Fibroblast of peridontal ligament (primary cell): Measurements from ENCODE around the gene FAM120A.

Source experiments
- DNase-seq: peaks from one replicate; pipeline ENCODE4 v3.0.0-alpha.2; 2010; ENCODE audit errors: extremely low read depth

FAM120A gene

DNA sequence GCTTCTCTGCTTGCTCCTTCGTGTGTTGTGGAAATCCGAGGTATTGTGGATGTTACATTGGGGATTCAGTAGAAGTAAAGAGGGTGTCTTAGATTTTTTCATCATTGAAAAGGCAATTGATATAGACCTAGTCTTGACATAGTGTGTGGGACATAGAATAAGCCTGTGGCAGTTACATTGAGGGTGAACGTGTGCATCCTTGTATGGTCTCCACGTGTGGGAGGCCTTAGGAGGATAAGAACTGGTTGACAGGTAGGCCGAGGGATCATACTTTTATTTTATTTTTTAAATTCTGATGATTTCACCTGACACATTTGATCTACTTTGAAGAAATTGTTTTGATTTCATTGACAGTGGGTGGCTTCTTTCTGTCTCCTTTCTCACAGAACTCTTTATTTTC lies 18.9 kb downstream of the FAM120A start:
- no peak for DNase-seq

DNA sequence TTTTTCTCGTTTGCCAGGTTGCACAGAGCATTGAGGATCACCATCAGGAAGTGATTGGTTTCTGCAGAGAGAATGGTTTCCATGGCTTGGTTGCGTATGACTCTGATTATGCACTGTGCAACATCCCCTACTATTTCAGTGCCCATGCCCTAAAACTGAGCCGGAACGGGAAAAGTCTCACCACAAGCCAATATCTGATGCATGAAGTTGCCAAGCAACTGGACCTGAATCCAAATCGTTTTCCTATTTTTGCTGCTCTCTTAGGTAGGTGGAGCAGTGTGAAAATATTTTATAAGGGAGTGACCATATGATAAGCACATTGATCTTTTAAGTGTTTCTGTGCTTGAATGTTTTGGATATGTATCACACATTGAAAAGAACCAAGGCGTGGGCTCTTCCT lies 19.6 kb downstream of the FAM120A start:
- no peak for DNase-seq

DNA sequence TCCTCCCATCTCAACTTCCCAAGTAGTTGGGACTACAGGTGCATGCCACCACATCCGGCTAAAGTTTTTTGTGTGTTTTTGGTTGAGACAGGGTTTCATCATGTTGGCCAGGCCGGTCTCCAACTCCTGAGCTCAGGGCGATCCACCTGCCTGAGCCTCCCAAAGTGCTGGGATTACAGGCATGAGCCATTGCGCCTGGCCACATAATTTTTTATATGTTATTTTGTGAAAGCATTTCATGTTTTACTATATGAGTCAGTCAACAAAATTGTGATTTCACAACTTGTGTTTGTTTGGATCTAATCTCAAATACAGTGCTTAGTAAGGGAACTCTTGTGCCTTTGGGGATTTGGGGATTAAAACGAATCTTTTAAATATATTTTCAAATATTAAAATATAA lies 21.9 kb downstream of the FAM120A start:
- peak; percentile 64 for DNase-seq

DNA sequence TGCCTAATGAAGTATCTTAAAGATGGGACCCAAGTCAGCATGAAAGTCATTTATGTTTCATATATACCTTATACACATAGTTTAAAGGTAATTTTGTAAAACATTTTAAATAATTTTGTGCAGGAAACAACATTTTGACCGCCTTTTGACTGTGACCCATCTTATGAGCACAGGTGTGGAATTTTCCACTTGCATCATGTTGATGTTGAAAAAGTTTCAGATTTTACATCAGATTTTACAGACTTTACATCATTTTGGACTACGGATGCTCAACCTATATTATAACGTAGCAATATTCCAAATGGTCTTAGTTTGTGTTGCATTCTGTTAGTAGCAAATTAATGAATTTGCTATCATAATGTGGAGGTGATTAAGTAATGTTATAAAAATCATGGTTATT lies 23.6 kb downstream of the FAM120A start:
- DNase-seq, result no peak

DNA sequence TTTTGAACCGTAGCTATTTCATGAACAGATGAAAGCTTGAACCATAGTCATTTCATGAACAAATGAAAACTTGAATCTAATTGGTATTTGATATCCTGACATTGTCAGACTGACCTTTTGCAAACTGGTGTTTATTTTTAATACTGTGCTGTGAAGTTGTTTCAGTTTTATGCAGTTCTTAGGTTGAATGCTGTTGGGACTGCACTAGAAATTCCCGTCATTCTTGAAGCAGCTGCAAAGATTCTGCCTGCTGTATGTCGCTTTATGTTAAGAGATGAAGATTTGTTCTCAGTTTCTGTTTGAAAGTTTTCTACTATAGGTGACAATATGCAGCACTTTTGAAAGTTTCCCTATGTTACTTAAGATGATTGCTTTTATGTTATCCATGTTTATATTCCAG lies 24.4 kb downstream of the FAM120A start:
- no peak for DNase-seq

DNA sequence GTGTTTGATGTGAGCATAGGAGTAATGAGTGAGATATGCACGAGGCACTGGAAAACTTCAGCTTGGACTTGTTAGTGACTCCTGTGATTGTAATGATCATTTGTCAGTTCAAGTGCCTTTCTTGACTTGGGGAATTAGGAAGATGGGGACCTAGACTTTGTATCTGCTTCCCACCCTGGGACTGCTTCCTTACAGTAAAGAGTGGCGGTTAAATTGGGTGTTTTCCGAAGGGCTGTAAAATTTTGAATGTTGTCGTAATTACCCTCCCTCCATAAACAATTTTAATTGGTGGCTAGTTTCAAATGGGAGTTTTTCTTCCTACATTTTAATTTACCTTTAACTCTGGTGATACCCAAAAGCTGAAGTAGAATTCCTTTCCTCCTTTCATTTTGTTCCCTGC lies 25.4 kb downstream of the FAM120A start:
- DNase-seq, result no peak

DNA sequence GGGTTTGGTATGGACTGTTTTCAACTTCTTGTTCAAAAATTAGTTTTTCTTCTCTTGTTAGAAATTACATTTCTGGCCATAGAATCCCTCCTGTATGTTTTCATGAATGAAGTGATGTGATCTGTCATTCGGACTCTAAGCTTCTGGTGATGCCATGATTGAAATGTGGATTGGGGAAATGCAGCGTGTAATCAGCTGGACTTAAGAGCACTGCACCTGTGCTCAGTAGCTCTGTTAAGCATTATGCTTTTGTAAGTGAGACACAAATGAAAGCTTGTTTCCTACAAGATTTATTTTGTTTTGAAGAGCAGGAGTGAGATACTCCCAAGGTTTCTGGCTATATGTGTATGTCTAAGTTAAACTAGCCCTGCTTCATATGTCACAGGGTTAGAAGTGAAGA lies 25.9 kb downstream of the FAM120A start:
- DNase-seq, result no peak

DNA sequence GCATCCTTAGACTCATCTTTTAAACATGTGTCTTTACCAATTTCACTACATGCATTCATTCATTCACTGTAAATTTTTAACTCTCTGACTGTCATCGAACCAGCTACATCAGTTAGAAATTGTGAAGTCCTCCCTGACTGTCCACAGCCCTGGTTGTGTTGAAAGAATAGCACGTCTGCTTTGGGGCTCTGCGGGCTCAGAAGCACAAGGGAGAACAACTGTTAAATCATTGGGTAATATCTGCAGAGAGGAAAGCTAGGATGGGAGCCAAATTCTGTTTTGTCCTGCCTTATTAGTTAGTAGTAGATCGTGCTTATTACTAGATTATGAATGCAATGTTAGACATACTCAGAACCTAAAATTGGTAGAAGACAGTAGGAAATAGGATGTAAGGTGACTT lies 28.2 kb downstream of the FAM120A start:
- DNase-seq, result no peak

DNA sequence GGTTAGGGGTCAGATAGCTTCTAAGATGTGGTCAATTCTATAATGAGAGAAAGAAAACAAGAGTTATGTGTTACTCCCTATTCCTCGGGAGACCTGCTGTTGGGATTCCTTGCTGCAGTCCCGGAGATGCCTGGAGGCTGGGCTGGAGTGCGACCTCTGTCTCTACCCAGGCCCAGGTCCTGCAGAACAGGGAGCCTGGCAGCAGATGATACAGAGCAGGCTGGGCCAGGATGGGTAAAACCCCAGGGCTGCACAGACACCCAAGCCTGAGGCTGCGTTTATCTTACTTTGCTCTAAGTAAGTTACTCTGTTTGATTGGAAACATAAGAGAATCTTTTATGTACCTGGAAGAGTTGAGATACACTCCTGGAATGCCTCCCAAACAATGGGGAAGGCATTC lies 28.8 kb downstream of the FAM120A start:
- DNase-seq, result no peak

DNA sequence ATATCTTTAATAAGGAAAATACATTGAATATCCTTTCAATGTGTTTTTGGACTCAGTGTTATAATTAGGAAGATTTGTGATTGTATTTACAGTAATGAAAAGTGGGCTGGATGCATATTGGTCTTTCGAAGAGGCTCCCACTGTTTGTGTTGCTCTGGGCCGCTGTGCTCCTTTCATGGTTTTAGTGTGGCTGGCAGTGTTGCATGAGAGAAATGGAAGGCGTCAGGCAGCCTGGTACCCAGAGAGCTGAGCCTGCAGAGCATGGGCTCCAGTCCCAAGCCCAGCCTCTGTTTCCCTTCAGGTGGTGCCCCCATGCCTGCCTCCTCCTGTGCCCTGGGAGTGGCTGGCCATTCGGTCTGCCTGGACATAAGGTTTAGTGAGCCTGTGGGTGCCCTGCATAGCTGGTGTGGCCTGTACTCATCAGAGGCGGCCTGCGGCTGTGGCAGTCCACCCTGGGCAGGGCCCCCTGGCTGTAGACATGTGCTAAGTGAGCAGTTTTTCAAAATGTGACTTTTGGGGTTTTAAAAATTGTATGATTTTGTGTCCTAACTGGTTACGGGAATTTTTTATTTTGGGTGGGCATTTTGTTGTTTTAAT lies 29.3 kb downstream of the FAM120A start:
- no peak for DNase-seq

DNA sequence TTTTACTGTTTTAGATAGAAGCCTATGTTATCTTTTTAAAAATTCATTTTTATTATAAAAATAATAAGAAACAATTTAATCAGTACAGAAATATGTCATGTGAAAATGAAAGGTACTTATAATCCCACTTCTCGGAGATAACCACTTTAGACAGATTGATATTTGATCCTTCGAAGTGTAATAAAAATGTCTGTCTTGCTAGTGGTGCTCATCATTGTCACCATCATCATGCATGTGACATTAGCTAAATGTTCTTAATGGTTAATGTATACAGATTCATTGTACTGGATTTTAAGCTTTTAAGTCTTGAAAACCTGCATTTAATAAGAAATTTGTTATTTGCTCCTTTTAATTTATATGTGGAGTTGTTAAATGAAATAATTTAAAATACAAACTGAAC lies 32.0 kb downstream of the FAM120A start:
- no peak for DNase-seq

DNA sequence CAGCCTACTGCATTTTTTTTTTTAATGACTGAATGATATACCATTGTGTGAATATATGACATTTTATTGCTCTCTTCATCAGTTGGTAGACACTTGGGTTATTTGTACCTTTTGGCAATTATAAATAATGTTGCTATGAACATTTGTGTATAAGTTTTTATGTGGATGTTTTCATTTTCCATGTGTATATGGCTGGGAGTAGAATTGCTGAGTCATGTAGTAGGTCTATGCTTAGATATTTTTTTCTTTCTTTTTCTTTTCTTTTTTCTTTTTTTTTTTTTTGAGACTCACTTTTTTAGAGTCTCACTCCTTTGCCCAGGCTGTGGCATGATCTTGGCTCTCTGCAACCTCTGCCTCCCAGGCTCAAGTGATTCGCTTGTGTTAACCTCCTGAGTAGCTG lies 34.8 kb downstream of the FAM120A start:
- DNase-seq, result peak; percentile 40

DNA sequence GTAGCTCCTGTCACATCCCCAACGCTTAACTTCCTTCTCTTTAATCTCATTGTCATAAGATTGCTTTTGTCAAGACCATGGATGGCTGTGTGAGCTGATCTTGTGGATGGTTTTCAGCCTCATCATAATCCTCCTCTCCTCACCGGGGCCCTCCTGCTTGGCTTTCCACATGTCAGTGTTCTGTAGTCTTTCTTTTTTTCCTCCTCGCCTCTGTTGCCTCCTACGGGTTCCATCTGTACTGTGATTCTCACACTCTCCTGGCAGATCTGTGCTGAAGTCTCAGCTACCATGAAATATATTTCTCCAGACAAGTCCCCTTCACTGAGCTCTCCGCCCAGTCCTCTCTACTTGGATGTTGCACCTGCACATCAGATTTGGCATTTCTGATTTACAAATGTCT lies 36.8 kb downstream of the FAM120A start:
- DNase-seq, result no peak

DNA sequence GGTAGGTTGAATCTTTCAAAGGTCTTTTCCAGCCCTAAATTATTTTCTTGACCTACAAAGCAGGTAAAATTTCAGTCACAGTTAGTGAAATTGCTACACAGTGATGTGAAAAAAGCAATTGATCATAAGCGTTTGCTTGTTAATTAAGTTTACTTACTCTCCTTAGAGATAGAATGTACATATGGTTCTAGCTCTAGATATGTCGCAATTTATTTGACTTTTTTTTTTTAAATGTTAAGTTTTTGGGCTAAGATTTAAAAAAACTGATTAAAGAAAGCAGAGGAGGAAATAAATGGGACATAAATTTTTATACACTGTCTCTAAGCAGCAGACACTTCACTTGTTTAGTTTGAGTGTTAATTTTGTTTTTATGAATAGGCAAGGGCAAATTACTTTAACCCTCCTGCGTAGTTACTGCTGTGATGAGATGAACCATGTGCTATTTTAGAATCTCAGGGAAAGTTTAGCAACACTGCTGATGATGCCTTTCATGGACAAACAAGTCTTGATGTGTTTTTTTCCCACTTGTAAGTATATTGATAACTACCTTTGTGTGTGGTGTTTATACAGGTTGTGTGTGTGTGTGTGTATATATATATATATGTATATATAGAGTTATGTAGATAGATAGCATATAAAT lies 40.2 kb downstream of the FAM120A start:
- DNase-seq, result no peak

DNA sequence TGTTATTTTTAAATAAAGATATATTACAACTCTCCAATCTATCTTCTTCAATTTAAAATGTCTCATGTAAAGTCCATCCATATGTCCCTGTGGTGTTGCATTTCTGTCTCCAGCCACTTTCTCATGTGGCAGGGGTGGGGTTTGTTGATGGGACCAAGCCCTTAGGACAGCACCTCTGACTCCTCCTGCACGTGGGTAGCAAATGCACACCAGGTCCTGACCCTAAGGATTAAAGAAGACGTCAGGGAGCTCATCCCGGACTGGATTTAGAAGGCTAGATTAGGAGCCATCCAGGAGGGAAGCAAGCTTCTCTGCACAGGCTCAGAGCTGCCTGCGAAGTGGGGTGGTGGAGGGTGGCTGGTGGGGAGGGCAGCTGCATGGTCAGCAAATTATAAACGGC lies 40.8 kb downstream of the FAM120A start:
- no peak for DNase-seq

DNA sequence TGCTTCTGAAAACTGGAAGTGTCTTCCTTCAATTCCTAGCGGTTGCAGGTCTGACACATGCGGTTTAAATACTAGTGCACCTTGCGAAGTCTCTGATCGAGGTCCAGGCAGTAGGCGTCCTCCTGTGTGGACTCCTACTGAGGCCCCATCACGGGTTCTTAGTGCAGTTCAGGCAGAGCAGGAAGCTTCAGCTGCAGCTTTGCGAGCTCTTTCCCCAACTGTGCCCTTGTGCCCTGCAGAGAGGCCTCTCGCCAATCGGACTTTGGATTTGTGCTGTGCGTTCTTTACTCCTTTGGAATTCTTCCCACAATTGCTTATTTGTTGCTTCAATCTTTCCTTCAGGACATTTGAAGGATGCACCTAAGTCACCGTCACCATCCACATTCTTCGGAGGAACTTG lies 42.5 kb downstream of the FAM120A start:
- DNase-seq, result no peak

DNA sequence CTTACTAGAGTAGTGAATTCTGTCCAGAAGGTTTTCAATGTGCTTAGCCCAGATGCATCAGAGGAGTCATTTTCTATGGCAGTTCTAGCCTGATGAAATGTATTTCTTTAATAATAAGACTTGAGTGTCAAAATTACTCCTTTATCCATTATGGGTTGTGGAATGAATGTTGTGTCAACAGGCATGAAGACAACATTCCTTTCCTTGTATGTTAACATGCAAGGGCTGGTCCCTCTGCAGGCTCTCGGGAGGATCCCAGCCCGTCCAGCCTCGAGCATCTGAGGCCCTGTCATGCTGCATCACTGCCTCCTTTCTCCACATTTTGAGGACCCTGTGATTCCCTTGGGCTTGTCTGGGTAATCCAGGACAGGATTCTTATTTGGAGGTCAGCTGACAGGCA lies 44.8 kb downstream of the FAM120A start:
- no peak for DNase-seq

DNA sequence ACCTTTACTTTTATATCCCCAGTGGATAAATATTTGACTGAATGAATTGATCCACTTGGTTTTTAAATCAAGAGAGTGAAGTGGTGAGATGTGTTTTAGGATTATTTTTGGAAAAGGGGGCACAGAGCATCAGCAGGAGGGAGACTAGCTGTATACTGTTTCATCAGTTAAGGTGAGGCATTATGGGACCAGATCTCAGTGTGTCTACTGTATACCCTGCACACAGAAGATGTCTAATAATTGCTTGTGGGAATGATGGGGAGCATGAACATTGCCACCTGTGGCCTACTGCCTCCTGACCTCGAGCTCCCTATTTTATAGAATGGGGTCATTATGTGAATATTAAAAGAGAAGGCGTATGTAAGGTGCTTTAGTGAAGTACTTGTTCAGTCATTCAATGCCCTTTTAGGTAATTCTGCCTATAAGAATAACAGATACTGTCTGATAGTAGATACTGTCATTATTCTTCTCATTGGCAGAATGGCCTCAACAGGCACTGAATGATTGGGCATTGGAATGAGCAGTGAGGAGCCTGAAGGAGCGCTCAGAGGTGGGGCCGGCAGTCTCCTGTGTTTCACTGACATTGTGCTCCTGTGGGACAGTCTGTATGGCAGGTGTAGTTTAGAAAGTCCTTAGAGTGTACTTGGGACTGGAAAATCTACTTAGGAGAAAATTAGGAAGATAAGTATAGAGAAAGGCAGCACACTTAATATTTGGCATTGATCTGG lies 49.2 kb downstream of the FAM120A start:
- DNase-seq, result no peak

DNA sequence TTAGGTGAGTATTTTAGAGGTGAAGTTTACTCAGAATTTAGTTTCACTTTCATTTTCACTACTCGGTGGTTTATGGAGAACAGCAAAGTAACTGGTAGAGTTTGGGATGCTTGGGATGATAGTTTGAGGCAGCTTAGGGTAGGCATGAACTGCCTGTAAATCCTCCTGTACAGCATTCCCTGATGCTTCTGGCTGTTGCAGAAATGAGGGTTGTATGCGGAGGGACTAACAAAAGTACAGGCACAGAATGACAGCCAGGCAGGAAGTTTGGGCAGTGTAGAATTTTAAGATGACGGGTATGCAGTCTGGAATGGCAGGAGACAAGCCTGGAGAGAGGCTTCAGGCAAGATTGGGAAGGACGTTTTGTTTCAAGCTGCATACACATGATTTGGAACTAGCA lies 49.9 kb downstream of the FAM120A start:
- peak; percentile 58 for DNase-seq

DNA sequence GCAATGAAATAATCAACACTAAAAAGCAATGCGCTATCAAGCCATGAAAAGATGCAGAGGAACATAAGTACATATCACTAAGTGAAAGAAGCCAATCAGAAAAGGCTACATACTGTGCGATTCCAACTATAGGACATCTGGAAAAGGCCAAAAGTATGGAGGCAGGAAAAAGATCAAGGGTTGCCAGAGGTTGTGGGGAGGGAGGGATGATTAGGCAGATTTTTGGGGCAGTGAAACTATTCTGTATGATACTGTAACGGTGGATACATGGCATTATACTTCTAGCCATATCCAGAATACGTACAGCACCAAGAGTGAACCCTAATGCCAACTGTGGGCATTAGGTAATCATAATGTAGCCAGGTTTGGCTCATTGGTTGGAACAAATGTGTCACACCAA lies 51.9 kb downstream of the FAM120A start:
- no peak for DNase-seq

DNA sequence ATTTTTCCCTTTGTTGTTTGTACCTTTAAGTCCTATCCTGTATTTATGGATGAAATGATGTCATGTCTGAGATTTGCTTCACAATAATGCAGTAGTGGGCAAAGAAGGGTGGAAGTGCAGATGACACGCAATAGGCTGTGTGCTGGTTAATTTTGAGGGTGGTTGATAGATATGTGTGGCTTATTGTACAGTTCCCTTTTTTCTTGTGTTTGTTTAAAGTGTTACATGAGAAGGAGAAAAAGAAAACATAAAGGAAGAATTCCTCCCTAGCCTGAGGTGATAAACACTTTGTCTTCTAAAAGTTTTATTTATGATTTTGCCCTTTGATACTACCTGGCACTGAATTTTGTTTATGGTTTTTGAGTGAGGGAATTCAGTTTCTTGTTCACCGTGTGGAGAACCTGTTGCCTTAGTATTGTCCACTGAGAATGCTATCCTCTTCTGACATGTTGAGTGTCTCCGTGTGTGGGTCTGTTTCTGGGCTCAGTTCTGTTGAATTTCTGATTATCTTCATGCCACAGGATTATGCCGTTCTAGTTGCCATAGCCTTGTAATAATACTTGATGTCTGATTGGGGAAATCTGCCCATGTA lies 54.2 kb downstream of the FAM120A start:
- DNase-seq, result no peak

DNA sequence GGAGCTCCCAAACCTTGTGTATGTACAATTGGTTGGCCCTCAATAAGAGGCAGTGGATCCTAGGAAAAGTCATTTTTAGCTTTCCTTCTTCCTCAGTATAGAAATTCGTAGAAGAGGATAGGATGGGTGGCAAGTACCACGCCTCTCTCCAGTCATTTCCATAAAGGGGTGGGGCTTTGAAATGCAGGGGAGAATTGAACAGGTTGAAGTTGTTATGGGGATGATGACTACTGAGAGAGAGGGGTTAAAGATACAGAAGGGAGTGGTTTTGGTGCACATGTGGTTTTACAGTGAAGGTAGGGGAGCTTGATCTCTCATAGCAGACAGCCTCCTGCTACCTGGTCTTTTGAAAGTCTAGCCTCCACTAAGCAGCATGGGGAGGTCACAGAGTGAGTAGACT lies 56.3 kb downstream of the FAM120A start:
- DNase-seq, result no peak

DNA sequence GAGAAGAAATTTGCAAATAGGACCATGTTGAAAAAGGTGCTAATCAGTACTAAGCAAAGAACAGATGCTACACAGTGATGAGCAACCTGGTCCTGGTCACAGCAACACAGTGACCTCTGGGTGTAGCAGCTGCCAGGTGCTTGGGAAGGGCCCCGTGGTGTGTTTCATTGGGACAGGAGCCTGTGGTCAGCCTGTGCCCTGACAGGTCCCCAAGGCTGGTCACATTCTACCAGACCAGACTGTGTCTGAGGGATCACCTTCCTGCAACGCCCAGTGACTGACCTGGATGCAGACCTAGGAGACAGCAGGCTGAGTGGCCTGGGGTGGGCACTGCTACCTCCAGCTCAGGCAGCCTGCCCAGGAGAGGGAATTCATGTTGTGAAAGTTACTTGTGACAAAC lies 56.7 kb downstream of the FAM120A start:
- no peak for DNase-seq
